Activated naive CD8-positive, alpha-beta T cell treated with anti-CD3 and anti-CD28 coated beads, Interleukin-2, amount 50 U/mL, for 24 hours (primary cell): Measurements from ENCODE around the gene KCNK7.

ENCODE experiments used
- ATAC-seq: fragments of 150-1000 bp; cut with Tn5 transposase; one replicate; pipeline ENCODE4 v1.10.0; 2021
- DNase-seq: peaks from one replicate; pipeline ENCODE4 v3.0.0; 2021
- H3K27ac Mint-ChIP-seq: one replicate; pipeline ENCODE4 v1.8.0; 2021; ENCODE audit warnings: mild to moderate bottlenecking, mixed read lengths
- H3K27me3 Mint-ChIP-seq: one replicate; pipeline ENCODE4 v1.8.0; 2021; ENCODE audit warnings: mixed read lengths
- H3K36me3 Mint-ChIP-seq: one replicate; pipeline ENCODE4 v1.8.0; 2021; ENCODE audit warnings: low read depth, mixed read lengths
- H3K4me1 Mint-ChIP-seq: one replicate; pipeline ENCODE4 v1.8.0; 2021; ENCODE audit warnings: mixed read lengths
- H3K4me3 Mint-ChIP-seq: one replicate; pipeline ENCODE4 v1.8.0; 2021; ENCODE audit warnings: mild to moderate bottlenecking, moderate library complexity, mixed read lengths
- H3K9me3 Mint-ChIP-seq: one replicate; pipeline ENCODE4 v1.8.0; 2021; ENCODE audit warnings: mixed read lengths

Gene KCNK7

DNA sequence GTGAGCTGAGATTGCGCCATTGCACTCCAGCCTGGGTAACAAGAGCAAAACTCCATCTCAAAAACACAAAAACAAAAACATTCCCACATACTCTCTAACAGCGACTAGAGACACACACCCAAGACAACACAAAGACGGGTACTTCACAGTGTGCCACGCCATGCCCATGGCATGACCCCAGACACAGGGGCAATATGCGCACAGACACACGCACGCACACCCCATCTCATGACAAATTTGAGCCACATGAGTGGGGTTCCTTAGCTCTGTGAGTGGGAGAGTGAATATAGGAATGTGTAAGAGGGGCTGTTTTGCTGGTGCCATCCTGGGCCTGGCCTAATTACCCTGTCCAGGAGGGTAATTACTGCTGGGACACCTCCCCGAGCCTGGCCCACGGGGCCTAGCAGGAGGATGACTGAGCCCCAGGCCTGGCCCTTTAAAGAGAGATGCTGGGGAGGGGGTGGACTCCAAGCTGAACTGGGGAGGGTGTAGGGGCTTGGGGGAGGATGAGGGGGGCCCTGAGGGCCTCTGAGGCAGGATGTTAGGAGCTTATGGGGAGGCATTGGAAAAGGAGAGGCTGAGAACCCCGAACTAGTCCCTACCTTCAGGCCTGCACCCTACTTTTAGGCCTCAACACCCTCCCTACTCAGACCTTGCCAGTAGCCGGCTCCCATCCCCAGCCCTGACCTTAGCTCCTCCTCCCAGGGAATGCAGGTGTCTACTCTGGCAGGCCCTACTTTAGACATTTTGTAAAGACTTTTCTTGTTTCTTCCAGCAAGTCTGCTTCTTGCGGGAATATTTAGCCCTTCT, 38.9 kb downstream of the KCNK7 start:
- Mint-ChIP-seq H3K4me3 (peak overlapping the region; percentile 78), H3K27me3 (no peaks in the 10 kb centered on the region), H3K4me1 (peaks cover 70% of the 10 kb centered on the region), H3K9me3 (no peaks in the 10 kb centered on the region), H3K36me3 (no peaks in the 10 kb centered on the region), H3K27ac (peak overlapping the region; percentile 86)
- ATAC-seq = no peak
- DNase-seq = no peak

DNA sequence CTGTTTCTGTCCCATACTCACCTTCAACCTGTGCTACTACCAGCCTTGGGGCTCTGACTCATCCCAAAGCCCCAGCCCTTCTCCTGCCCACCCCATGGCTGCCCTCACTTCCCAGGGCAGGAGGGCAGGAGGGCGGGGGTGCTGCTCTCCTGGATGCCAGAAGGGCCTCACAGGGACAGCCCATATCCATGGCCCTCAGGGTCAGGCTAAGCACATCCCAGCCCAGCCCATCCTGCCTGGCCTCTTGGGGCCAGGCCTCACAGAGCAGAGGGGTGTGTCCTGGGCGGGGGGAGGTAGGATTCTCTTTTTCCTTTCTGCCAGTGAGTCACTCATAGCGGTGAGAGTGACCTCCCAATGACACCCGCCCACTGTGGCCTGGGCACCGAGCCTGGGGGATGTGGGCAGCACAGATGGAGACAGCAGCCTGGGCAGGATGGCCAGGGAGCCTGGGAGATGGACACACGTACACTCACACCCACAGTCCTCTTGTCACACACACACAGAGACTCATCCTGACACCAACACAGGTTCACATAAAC, 39.8 kb downstream of the KCNK7 start:
- H3K4me1 Mint-ChIP-seq = peaks cover 73% of the 10 kb centered on the region
- ATAC-seq (peak; percentile 9), DNase-seq (no peak)
- no peaks in the 10 kb centered on the region for H3K9me3 Mint-ChIP-seq
- H3K4me3 Mint-ChIP-seq = peak overlapping the region; percentile 78
- H3K27me3 Mint-ChIP-seq = no peaks in the 10 kb centered on the region
- H3K36me3 Mint-ChIP-seq = no peaks in the 10 kb centered on the region
- peak overlapping the region; percentile 59 for H3K27ac Mint-ChIP-seq

DNA sequence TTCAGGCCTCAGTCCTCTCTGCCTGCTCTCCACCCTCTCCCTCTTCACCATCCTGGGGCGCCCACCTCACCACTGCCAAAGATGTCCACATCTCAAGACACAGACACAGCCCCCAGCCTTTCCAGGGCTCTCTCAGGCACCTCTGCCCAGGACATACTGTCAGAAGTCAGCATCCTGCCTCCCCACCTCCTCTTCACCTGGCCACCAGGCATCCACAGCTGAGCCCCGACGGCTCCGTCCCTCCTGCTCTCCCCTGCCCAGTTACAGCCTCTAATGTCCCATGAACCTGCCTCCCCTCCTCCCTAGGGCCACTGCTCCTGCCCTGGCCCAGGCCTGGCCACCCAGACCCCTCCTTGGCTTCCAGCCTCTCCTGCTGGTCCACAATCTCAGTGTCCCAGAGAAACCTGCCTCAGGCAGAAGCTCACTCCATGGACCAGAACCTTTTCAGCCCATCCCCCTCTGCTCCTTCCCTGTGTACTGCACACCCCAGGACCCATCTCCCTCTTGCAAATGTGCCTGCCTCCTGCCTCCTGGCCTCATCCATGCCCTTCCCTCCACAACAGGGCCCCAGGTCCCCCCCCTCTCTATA, 40.7 kb downstream of the KCNK7 start:
- Mint-ChIP-seq H3K27me3 (no peaks in the 10 kb centered on the region), H3K36me3 (peaks cover under 1% of the 10 kb centered on the region), H3K4me3 (peak overlapping the region; percentile 9), H3K27ac (peak overlapping the region; percentile 59), H3K9me3 (no peaks in the 10 kb centered on the region), H3K4me1 (peaks cover 65% of the 10 kb centered on the region)
- DNase-seq = no peak
- no peak for ATAC-seq

DNA sequence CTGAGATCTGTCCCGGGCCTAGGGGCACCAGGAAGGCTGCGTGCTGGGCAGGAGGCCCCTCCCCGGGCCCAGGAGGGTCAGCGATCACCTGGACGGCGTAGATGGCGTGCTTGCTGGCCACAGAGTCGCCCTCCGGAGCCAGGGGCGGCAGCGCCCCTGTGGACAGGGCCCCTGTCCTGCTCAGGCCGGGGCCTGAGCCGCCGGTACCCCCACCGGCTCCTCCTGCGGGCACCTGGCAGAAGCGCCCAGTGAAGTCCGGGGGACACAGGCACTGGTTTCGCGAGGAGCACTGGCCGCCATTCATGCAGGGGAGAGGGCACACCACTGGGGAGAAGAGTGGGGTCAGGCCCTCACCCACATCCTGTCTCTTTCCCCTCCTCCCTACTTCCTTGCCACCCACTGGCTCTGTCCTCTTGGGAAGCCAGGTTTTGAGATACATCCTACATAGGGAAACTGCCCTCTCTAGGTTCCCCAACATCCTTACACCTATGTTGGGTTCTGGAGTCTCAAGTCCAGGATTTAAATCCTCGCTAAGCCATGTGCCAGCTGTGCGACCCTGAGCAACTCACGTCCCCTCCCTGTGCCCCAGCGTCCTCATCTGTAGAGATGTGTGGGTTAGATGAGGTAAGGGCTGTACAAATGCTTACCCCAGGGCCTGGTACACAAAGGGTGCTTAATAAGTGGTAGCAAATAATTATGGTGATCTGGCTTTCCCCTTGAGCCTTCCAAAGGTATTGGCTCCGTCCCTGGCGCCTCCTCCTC, 41.4 kb downstream of the KCNK7 start:
- no peak for DNase-seq
- Mint-ChIP-seq H3K9me3 (no peaks in the 10 kb centered on the region), H3K4me1 (peaks cover 59% of the 10 kb centered on the region), H3K4me3 (peak overlapping the region; percentile 53), H3K27ac (peak overlapping the region; percentile 59), H3K27me3 (no peaks in the 10 kb centered on the region), H3K36me3 (peaks cover 4% of the 10 kb centered on the region)
- ATAC-seq = no peak

DNA sequence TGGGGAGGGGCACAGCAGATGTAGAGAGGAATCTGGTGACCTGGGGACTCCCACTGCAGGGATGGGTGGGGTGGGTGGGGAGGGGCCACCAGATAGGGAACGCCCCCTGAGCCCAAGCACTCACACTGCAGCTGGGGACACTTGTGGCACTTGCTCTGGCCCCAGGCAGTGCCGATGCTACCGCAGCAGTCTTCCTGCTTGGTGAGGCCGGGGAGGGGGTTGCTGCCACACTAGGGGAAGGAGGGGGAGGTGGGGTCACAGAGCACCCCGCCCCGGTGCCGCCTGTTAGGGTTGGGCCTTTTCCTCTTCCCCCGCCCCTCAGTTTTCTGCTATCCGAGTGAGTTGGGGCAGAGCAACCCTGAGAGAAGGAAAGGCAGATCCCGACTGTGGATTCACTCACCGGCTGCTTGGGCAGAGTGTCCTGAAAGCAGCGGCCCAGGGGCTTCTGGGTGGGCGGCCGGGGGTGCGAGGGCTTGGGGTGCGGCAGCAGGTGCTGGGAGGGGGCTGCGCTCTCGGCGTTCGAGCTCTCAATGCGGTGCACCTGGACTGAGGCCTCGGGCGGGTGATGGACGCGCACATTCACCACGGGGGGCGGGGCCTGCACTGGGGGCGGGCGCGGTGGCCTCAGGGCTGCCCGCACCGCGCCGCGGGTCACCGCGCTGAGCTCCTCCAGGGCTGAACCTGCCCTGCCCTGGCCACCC, 42.1 kb downstream of the KCNK7 start:
- Mint-ChIP-seq H3K36me3 (peaks cover 4% of the 10 kb centered on the region), H3K4me3 (no peak overlapping the region), H3K27ac (no peak overlapping the region), H3K27me3 (no peaks in the 10 kb centered on the region), H3K9me3 (no peaks in the 10 kb centered on the region), H3K4me1 (peaks cover 60% of the 10 kb centered on the region)
- peak; percentile 68 for DNase-seq
- peak; percentile 25 for ATAC-seq

DNA sequence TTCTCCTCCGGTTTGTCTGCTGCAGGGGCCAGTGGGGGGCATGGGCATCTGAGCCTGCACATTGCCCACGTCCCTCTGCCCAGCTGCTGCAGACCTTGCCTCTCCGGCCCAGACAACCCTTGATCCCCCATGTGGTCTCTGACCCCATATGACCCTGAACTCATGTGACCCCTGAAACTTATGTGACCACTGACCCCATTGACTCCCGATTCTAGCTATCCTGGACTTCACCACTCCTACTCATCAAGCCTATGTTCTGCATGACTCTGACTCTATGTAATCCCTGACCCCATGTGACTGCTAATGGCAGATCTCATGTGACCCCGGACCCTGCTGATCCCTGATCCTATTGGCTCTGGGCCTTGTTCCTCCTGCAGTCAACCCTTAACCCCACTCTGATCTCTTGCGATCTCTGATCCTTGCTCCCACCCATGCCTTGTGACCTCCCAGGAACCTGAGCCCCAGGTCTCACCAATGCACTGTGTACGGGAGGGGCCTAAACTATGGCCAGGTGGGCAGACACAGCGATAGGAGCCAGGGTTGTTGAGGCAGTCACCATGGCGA, 43.1 kb downstream of the KCNK7 start:
- ATAC-seq = peak; percentile 1
- no peaks in the 10 kb centered on the region for H3K27me3 Mint-ChIP-seq
- peak overlapping the region; percentile 33 for H3K27ac Mint-ChIP-seq
- H3K9me3 Mint-ChIP-seq = no peaks in the 10 kb centered on the region
- peaks cover 66% of the 10 kb centered on the region for H3K4me1 Mint-ChIP-seq
- H3K4me3 Mint-ChIP-seq = no peak overlapping the region
- no peak for DNase-seq
- H3K36me3 Mint-ChIP-seq = peaks cover 4% of the 10 kb centered on the region

DNA sequence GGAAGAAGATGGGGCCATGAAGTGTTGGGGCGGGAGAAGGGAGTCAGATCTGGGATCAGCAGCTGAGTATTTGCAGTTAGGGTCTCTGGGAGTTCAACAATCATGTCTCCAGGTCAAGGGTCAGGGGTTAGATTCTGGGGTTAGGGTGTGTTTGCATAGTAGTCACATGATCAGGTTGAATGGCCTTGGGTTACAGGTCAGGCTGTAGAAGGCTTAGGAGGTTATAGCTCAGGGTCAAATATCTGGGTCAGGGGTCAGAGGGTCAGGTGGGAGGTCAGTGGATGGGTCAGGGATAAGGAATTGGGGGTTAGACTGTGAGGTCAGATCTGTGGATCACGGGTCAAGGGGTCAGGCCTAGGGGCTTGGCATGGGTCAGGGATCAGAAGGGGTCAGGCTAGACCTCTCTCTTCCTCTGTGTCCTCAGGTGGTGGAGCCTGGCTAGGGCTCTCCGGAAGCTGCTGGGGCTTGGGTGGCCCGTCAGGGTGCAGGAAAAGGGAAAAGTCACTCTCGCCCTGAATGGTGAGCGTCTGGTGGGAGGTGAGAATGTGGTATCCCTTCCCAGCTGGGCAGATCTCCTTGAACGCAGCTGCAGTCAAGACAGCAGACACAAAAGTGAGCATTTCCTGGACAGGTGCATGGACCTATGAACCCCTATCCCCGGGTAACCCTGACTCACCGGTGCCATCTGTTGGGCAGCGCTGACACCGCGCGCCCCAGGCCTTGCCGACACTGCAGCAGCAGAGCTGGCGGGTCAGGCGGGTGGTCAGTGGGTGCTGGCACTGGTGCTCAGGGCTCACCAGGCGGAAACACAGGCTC, 43.8 kb downstream of the KCNK7 start:
- ATAC-seq = peak; percentile 48
- H3K9me3 Mint-ChIP-seq = no peaks in the 10 kb centered on the region
- no peak overlapping the region for H3K4me3 Mint-ChIP-seq
- peaks cover 4% of the 10 kb centered on the region for H3K36me3 Mint-ChIP-seq
- no peaks in the 10 kb centered on the region for H3K27me3 Mint-ChIP-seq
- H3K4me1 Mint-ChIP-seq = peaks cover 66% of the 10 kb centered on the region
- peak; percentile 73 for DNase-seq
- H3K27ac Mint-ChIP-seq = peak overlapping the region; percentile 13

DNA sequence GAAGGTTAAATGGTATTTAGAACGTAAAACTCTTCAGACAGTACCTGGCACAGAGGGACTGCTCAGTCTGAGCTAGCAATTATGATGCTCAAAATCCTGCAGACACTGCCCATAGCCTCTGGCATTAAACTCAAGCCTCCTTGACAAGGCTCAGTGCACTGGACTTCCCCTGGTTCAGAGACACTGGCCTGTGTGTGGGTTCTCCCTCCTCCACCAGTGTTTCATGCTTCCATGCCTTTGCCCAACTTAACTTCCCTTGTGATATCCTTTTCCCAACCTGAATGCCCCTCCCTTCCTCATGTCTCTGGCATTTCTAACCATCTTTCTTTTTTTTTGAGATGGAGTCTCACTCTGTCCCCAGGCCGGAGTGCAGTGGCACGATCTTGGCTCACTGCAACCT, 46.5 kb downstream of the KCNK7 start:
- H3K36me3 Mint-ChIP-seq = peaks cover 4% of the 10 kb centered on the region
- H3K27me3 Mint-ChIP-seq = no peaks in the 10 kb centered on the region
- H3K4me1 Mint-ChIP-seq = peaks cover 57% of the 10 kb centered on the region
- no peak overlapping the region for H3K4me3 Mint-ChIP-seq
- H3K9me3 Mint-ChIP-seq = no peaks in the 10 kb centered on the region
- no peak overlapping the region for H3K27ac Mint-ChIP-seq
- DNase-seq = no peak
- no peak for ATAC-seq

DNA sequence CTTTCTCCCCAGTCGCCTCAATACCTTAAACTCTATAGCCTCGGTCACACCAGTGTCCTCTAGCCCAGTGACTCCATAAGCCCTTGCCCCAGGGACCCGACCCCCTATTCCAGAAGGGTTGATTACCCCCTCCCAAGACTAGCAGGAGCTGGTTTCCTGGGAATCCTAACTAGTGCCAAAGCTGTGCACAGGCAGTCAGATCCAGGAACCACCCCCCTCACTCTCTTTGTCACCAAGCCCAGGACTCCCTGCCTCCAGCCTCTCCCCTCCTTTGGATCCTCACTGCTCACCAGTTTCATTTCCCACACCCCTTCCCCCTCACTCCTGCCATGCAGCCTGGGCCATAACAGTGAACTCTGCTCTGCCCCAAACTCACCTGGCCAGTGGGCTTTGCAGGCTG, 47.2 kb downstream of the KCNK7 start:
- peaks cover 56% of the 10 kb centered on the region for H3K4me1 Mint-ChIP-seq
- H3K27ac Mint-ChIP-seq = peak overlapping the region; percentile 15
- peaks cover 4% of the 10 kb centered on the region for H3K36me3 Mint-ChIP-seq
- H3K4me3 Mint-ChIP-seq = no peak overlapping the region
- no peaks in the 10 kb centered on the region for H3K9me3 Mint-ChIP-seq
- ATAC-seq = no peak
- no peak for DNase-seq
- H3K27me3 Mint-ChIP-seq = no peaks in the 10 kb centered on the region

DNA sequence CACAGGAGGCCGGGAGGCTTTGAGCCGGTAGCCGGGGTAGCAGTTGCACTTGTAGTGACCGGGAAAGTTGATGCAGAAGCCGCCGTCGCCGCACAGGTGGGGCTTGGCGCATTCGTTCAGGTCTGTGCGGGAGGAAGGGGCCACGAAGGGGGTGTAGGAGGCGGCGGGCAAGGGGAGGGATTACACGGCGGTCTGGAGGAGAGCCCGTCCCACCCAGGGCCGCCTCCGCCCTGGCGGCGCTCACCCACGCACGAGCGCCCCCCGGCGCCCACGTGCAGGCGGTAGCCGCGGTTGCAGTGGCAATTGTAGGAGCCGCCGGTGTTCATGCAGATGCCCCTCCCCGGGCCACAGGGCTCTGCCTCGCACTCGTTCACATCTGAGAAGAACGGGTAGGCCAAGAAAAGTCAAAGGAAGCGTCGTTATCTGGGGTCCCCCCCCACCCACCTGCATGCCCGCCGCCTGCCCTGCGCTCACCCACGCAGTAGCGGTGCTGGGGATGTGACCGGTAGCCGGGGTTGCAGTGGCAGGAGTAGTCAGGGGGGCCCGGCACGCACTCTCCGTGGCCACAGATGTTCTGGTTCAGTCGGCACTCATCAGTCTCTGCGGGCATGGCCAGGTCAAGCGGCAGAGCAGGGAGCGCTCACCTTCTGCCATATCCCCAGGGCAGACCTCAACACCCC, 48.0 kb downstream of the KCNK7 start:
- Mint-ChIP-seq H3K4me3 (no peak overlapping the region), H3K27me3 (no peaks in the 10 kb centered on the region), H3K9me3 (no peaks in the 10 kb centered on the region), H3K27ac (no peak overlapping the region), H3K4me1 (peaks cover 49% of the 10 kb centered on the region), H3K36me3 (peaks cover 6% of the 10 kb centered on the region)
- DNase-seq (no peak), ATAC-seq (no peak)

DNA sequence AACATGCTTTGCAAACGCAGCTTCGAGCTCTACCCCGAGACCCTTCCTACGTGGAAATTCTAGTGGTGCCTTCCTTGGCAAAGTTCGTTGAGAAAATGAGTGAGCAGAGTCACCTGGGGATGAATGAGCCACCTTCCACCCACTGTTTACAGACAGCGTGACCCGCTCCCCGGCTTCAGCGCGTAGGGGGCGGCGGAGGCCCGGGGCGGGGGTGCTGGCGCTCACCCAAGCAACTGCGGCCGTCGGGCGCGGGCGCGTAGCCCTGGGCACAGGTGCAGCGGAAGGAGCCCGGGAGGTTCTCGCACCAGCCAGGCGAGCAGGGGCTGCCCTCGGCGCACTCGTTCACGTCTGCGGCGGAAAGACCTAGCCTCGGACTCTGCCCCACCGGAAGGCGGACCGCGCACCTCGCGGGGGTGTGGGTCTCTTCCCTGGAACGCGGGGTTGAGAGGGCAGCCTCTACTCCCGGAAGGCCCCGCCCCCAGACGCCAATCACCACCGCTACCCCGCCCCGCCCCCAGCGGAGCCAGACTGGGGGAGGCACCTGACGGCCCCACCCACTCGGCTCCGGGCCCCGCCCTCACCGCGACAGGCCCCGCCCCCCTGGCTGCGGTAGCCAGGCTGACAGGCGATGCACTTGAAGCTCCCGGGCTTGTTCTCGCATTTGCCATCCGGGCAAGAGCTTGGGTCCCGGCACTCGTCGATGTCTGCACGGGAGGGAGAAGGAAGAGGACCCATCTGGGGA, 49.2 kb downstream of the KCNK7 start:
- Mint-ChIP-seq H3K9me3 (no peaks in the 10 kb centered on the region), H3K4me3 (peak overlapping the region; percentile 61), H3K27ac (peak overlapping the region; percentile 60), H3K4me1 (peaks cover 45% of the 10 kb centered on the region), H3K27me3 (no peaks in the 10 kb centered on the region), H3K36me3 (peaks cover 6% of the 10 kb centered on the region)
- peak; percentile 79 for ATAC-seq
- DNase-seq = peak; percentile 99

DNA sequence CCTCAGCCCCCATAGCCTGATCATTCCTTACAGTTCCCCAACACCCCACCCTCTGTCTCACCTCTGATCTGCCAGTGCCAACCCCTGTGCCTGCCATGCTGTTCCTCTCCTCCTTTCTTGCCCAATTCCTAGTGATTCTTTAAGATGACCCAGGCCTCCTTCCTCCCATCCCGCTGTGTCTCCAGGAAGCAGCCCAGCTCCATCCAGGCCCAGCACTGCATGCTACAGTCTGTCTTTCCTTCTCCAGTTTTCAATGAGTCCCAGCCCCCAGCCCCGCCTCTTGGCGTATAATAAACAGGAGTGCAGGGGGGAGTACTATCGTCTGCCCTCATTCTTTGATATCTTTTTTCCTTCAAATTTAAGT, 49.8 kb downstream of the KCNK7 start:
- ATAC-seq (no peak), DNase-seq (no peak)
- H3K4me1 Mint-ChIP-seq = peaks cover 48% of the 10 kb centered on the region
- no peaks in the 10 kb centered on the region for H3K9me3 Mint-ChIP-seq
- peak overlapping the region; percentile 46 for H3K27ac Mint-ChIP-seq
- peaks cover 6% of the 10 kb centered on the region for H3K36me3 Mint-ChIP-seq
- peak overlapping the region; percentile 61 for H3K4me3 Mint-ChIP-seq
- no peaks in the 10 kb centered on the region for H3K27me3 Mint-ChIP-seq
